ENCODE data around the gene KIF1A.
"Not testable (repeated sequence)": the region's sequence is repeated elsewhere in the genome, so short reads cannot be mapped to it uniquely, and the experiment has no call there.

Gene KIF1A

DNA sequence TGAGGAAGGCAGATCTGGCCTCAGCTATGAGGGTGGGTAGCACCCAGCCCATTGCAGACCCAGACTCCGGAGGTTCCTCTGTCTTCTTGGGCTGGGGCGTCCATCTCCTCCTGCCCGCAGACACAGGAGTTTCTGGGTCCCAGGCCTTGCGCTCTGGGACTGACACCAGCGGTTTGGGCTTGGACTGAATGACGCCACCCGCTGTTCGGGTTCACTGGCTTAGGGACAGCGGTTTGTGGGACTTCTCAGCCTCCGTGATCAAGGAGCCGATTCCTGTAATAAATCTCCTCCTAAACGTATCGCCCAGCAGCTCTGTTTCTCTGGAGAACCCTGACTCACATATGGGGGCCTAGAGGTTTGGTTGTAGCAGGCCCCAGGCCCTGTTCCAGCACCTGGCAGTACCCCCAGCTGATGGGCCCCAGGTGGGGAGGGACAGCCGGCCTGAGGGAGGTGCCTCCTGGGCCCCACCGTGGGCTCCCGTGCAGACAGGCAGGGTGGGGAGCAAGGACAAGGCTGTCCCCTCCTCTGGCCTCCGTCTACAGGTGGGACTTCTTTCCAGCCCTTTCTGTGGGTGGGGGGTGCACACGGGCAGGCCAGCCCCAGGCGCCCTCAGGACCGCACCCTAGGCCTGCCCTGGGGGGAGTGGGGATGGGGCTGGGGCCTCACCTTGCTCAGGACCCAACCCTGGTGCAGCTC is 132.8 kb downstream of the KIF1A start:
- DNase-seq (ENCODE audit: low read depth in 2 of 2), result no peak

GRCh38 chr2:240686460-240686859 is 133.6 kb downstream of the KIF1A start:
- DNase-seq (ENCODE audit: low read depth in 2 of 2), result no peak

- DNase-seq (ENCODE audit: low read depth in 2 of 2), result no peak
Measured at GRCh38 chr2:240685771-240686371, 134.1 kb downstream of the KIF1A start.

DNA sequence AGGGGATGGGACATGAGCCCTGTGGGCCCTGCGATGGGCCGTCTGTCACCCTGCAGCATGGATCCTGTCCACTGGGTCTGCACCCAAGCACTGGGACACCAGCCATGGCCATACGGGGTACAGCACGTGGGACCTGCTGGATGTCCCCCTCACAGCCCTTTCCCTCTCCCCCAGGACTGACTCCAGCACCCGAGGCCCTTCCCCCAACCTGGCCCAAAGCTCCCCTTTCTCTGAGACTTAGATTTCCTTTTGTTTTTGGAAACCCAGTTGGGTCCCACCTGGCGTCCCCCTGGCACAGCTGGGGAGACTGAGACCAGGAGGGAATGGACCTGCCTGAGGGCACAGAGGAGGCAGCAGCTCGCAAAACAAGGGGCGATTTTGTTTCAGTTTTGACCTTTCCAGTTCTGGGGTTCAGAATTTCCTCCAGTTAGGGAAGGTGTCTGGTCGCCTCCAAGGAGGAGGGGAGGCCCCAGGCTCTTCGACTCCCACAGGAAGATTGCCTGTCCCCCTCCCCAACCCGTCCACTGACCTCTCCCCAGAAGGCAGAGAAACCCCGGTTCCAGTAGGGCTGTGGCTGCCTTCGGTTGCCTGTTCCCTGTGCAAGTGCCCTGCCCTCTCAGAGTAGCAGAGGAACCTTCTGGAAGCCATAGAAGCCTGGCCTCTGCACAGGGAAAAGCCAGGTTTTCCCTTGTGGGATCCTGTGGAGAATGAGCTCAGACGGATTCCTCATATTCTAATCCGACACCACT is 135.9 kb downstream of the KIF1A start:
- DNase-seq (ENCODE audit: low read depth in 2 of 2), result not testable (repeated sequence)

DNA sequence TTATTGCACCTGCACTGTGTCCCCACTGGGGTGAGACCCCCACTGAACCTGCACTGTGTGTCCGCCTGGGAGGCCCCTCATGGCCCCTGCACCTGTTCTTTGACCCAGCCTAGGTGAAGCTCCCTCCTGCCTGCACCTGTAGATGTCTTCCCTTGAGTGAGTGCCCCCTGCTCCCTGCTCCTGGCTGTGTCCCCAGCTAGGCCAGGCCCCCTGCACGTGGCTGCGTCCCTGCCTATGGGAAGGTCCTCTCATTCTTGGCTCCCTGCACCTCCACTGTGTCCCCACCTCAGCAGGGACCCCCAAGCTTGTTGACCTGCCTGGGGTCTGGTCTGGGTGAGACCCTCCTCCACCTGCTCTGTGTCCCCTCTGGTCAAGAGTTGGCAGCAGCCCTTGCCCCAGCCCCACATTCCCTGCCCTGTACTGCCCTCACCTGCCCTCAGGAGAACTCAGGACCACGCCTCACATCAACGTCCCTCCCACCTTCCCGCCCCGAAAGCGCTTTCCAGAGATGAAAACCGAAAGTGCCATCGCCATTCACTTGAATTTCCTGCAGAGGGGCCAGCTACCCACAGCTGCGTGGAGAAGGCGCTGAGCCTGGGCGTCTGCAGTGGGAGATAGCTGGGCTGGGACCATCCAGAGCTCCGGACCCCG is 136.6 kb downstream of the KIF1A start:
- not testable (repeated sequence) for DNase-seq (ENCODE audit: low read depth in 2 of 2)

GRCh38 chr2:240682431-240683224 is 137.4 kb downstream of the KIF1A start, which contains the start of gene AQP12B:
AQP12B (minus strand) TSS chr2:240682885; CDS start chr2:240682837, 48 bp downstream.
- not testable (repeated sequence) for DNase-seq (ENCODE audit: low read depth in 2 of 2)

GRCh38 chr2:240680185-240680584 is 139.8 kb downstream of the KIF1A start:
- not testable (repeated sequence) for DNase-seq (ENCODE audit: low read depth in 2 of 2)

DNA sequence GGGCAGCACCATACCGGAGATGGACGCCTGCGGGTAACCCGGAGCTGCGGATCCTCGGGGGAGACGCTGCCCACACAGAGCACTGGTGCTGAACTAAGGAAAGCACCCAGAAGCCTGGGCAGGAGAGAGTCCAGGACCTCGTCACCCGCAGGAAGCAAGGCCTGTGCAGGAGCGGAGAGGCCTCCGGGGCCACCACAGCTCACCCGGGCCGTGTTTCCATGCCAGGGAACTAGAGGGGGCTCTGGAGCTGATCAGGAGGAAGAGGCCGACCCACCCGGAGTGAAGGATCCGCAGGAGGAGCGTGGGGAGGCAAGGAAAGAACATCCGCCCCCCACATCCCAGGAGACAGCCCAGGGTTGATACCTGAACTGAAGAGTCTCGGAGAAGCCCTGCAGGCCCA is 141.1 kb downstream of the KIF1A start:
- DNase-seq (ENCODE audit: low read depth in 2 of 2), result not testable (repeated sequence)

- DNase-seq (ENCODE audit: low read depth in 2 of 2), result not testable (repeated sequence)
Measured at GRCh38 chr2:240678043-240678442, 142.0 kb downstream of the KIF1A start.

DNA sequence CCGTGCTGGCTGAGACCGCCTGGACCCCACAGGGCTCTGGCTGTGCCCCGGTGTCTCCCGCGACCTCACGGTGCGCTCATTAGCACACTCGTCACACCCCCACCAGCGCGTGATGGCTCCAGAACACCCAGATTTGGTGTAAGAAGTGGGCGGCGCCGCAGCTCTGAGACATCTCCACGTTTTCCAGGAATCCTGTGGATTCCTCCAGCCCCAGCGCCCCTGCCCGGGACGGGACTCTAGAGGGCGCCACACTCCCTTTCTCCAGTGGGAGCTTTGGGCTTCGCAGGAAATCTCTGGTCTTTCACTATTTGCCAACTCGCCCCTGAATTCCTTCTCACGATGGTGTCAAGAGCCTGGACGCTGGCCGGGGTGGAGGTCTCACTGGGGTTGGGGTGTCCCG is 144.7 kb downstream of the KIF1A start:
- not testable (repeated sequence) for DNase-seq (ENCODE audit: low read depth in 2 of 2)

GRCh38 chr2:240674461-240675184 is 145.4 kb downstream of the KIF1A start:
- not testable (repeated sequence) for DNase-seq (ENCODE audit: low read depth in 2 of 2)

- DNase-seq (ENCODE audit: low read depth in 2 of 2), result no peak
Measured at GRCh38 chr2:240672701-240673190, 147.3 kb downstream of the KIF1A start.

DNA sequence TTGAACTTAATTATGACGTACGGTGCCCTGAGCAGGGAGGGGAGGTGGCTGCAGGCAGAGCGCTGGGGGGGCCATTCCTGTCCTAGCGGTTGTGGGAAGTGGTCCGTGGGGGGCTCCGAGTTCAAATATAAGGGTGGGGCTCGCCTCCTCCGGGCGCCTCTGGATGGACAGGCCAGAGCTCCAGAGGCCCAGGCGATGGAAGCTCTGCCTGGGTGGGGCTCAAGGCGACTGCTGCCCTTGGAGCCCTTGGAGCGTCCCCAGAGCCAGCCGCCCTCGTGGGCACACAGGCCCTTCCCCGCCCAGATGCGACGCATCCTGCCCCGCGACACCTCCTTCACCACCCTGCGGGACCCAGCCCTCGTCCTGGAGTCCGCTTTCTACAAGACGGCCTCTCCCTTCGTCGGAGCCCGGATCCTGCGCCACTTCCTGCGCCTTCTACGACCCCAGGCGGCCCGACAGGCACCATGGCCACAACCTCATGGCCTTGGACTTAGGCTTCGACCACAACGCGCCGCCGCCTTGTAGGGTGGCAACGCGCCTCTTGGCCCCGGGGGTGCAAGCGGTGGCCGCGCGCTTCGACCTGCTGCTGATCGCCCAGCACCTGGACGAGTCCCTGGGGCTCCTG is 147.8 kb downstream of the KIF1A start:
- no peak for DNase-seq (ENCODE audit: low read depth in 2 of 2)

GRCh38 chr2:240670950-240671349 is 149.1 kb downstream of the KIF1A start:
- no peak for DNase-seq (ENCODE audit: low read depth in 2 of 2)

GRCh38 chr2:240670402-240670801 is 149.6 kb downstream of the KIF1A start:
- no peak for DNase-seq (ENCODE audit: low read depth in 2 of 2)

DNA sequence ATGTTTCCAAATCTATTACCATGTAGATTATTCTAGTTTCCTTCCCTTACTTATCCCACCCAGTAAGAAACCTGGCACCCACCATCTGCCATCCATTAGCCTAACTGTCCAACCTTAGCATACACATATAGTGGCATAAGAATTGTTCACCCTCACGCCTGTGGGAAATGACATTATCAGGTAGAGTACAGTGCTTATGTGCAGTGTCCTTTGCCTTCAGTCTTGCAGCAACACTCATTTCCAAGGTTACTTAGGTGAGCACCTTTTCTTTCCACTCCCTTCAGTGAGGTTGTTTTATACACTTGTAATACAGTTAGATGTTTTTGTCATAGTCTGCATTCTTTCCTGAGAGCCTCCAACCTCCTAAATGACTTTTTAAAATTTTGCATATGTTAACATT is 155.4 kb downstream of the KIF1A start:
- no peak for DNase-seq (ENCODE audit: low read depth in 2 of 2)

All from stimulated activated CD8-positive, alpha-beta memory T cell treated with anti-CD3 and anti-CD28 coated beads, Interleukin-2, amount 100 ng/mL, for 1 hour (primary cell).